ENCODE results near the gene MACIR.
"Not testable (repeated sequence)": the region's sequence is repeated elsewhere in the genome, so short reads cannot be mapped to it uniquely, and the experiment has no call there.

The MACIR gene

GRCh38 chr5:103216697-103217096, 41.9 kb upstream of the MACIR start:
- in situ Hi-C loops (cut with HindIII; ENCODE audit: low pct_ligation_motif_present, low sequenced_read_pairs) = no loop called here
- TF ChIP-seq, protein P1, sequence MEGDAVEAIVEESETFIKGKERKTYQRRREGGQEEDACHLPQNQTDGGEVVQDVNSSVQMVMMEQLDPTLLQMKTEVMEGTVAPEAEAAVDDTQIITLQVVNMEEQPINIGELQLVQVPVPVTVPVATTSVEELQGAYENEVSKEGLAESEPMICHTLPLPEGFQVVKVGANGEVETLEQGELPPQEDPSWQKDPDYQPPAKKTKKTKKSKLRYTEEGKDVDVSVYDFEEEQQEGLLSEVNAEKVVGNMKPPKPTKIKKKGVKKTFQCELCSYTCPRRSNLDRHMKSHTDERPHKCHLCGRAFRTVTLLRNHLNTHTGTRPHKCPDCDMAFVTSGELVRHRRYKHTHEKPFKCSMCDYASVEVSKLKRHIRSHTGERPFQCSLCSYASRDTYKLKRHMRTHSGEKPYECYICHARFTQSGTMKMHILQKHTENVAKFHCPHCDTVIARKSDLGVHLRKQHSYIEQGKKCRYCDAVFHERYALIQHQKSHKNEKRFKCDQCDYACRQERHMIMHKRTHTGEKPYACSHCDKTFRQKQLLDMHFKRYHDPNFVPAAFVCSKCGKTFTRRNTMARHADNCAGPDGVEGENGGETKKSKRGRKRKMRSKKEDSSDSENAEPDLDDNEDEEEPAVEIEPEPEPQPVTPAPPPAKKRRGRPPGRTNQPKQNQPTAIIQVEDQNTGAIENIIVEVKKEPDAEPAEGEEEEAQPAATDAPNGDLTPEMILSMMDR (IDR thresholded peaks at IDR 0.05; ENCODE audit: low read depth, low read length, missing control alignments) = no peak
- no peaks in the 10 kb centered on the region for H3K27me3 ChIP-seq (replicated peaks)

GRCh38 chr5:103217101-103217500, 41.5 kb upstream of the MACIR start:
- peak overlapping the region; percentile 93 for H3K27ac ChIP-seq
- H3K36me3 ChIP-seq (replicated peaks) = no peaks in the 10 kb centered on the region
- H3K27me3 ChIP-seq (replicated peaks) = no peaks in the 10 kb centered on the region
- in situ Hi-C loops (cut with HindIII; ENCODE audit: low pct_ligation_motif_present, low sequenced_read_pairs) = no loop called here
- TF ChIP-seq, protein P1 (IDR thresholded peaks at IDR 0.05; ENCODE audit: low read depth, low read length, missing control alignments) = no peak
- H3K4me3 ChIP-seq (ENCODE audit: low read depth, low read length) = no peak overlapping the region
- no peak for DNase-seq

More at GRCh38 chr5:103216697-103217096, 41.9 kb upstream of the MACIR start:
- DNase-seq = no peak
- Histone ChIP-seq H3K4me3 (ENCODE audit: low read depth, low read length) (no peak overlapping the region), H3K36me3 (replicated peaks) (no peaks in the 10 kb centered on the region), H3K27ac (peak overlapping the region; percentile 93)

- Histone ChIP-seq H3K4me3 (ENCODE audit: low read depth, low read length) (no peak overlapping the region), H3K27me3 (replicated peaks) (no peaks in the 10 kb centered on the region), H3K27ac (peak overlapping the region; percentile 93), H3K36me3 (replicated peaks) (no peaks in the 10 kb centered on the region)
- in situ Hi-C loops (cut with HindIII; ENCODE audit: low pct_ligation_motif_present, low sequenced_read_pairs) = no loop called here
- DNase-seq = peak; percentile 85
- TF ChIP-seq, protein P1 (IDR thresholded peaks at IDR 0.05; ENCODE audit: low read depth, low read length, missing control alignments) = no peak
These were observed 40.4 kb upstream of the MACIR start for GRCh38 chr5:103218164-103218563.

GRCh38 chr5:103219074-103219473, 39.5 kb upstream of the MACIR start:
- H3K27ac ChIP-seq = peak overlapping the region; percentile 93
- H3K27me3 ChIP-seq (replicated peaks); in situ Hi-C loops (cut with HindIII; ENCODE audit: low pct_ligation_motif_present, low sequenced_read_pairs); DNase-seq; H3K36me3 ChIP-seq (replicated peaks); H3K4me3 ChIP-seq (ENCODE audit: low read depth, low read length): not testable (repeated sequence)

DNA sequence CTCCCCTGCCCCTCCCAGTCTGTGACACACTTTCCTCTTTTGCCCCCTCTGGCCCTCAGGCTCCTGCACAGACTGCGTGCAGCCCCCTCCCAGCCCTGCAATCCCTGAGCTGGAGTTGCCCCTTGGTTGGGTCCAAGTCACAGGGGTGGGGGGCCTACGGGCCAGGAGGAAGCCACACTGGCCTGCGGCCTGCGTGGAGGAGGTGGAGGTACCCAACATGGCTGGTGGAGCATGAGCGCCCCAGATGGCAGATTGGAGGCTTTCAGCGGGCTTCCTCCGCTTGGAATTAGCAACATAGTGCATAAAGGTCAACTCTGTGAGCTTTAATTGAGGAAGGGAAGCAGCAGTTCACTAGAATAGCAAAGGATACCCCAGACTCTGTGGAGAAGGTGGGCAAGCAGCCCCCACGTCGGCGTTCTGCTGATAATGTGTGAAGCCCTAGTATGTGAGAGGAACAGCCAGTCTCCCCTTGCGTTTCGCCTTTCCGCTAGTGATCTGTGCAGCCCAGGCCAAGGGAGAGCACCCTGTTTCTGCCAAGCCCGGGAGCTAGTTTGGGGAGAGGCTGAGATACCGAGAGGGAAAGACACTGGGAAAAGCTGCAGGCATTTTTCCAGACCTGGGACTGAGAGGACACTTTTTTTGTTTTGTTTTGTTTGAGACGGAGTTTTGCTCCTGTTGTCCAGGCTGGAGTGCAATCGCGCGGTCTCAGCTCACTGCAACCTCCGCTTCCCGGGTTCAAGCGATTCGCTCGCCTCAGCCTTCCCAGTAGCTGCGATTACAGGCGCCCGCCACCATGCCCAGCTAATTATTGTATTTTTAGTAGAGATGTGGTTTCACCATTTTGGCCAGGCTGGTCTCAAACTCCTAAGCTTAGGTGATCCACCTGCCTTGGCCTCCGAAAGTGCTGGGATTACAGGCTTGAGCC, 35.3 kb upstream of the MACIR start:
- in situ Hi-C loops (cut with HindIII; ENCODE audit: low pct_ligation_motif_present, low sequenced_read_pairs) = no loop called here
- no peaks in the 10 kb centered on the region for H3K36me3 ChIP-seq (replicated peaks)
- no peak overlapping the region for H3K27ac ChIP-seq
- no peaks in the 10 kb centered on the region for H3K27me3 ChIP-seq (replicated peaks)
- no peak overlapping the region for H3K4me3 ChIP-seq (ENCODE audit: low read depth, low read length)
- no peak for DNase-seq
- TF ChIP-seq, protein P1 (IDR thresholded peaks at IDR 0.05; ENCODE audit: low read depth, low read length, missing control alignments) = no peak

DNA sequence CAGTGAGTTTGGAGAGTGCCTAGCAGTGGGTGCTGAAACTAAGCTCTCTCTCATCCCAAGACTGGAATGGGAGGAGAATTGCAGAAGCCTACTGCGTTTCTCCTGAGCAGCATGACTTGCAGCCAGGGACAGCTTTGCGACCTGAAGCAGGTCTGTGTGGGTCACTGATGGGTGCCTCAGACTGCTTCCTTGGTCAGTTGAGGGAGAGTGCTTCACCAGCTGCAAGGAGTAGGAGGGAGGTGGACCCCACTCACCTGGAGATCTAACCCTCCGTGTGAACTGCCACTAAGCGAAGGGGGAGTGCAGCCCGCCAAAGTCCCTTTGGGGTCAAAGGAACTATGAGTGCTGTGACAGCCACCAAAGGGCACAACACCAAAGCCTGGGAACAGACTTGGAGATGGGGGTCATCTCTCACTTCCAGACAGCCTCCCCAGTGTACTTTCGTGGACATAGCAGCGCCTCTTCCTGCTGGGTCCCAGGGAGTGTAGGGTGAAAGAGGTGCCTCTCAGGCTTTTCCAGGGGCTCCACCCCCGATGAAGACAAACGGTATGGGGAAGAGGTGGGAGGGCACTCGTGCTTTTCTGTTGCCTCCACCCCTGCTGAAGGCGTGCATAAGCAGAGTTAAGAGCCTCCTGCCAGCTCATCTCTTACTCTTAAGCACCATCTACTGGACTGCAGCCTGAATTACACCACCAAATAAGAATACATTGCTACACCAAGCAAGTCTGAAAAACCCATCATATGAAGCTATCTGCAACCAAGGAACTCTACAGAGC, 34.3 kb upstream of the MACIR start:
- in situ Hi-C loops (cut with HindIII; ENCODE audit: low pct_ligation_motif_present, low sequenced_read_pairs) = no loop called here
- Histone ChIP-seq H3K27me3 (replicated peaks) (no peaks in the 10 kb centered on the region), H3K27ac (no peak overlapping the region), H3K36me3 (replicated peaks) (no peaks in the 10 kb centered on the region), H3K4me3 (ENCODE audit: low read depth, low read length) (peak overlapping the region; percentile 31)
- TF ChIP-seq, protein P1 (IDR thresholded peaks at IDR 0.05; ENCODE audit: low read depth, low read length, missing control alignments) = peak; percentile 78
- DNase-seq = peak; percentile 82
